ENCODE data around the gene NEU2.
A peak's percentile ranks its signal among the peaks of the same experiment; 100 is the strongest.
"Not testable (repeated sequence)": the region's sequence is repeated elsewhere in the genome, so short reads cannot be mapped to it uniquely, and the experiment has no call there.

Gene NEU2

DNA sequence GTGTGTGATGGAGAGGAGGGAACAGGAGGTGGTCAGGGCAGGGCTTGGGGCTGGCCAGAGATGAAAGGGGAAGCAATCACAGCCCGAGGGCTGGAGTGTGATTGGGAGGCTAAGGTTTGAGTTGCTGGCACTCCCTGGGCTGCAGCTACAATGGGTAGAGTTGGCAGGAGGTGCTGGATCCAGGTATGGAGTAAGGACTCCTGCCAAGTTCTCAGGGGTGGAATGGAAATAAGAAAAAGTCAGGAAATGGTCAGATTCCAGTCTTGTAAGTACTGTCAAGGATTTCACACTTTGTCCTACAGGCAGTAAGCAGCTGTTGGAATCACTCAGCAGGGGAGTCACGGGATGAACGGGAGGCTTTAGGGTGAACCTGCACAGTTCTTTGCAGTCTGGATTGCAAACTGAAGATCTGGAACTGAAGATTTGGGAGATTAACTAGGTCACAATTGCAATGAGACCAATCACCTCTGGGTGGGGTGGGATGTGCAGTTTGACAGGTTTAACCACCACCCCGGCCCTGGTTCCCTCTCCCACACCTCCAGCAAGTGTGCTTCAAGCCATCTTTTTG is 16.8 kb downstream of the NEU2 start:
- no peak for TF ChIP-seq FOXA1 (IDR thresholded peaks at IDR 0.05)
- TF ChIP-seq L3MBTL2 (conservative IDR thresholded peaks at IDR 0.05), result no peak
- no peak for TF ChIP-seq ZNF384 (IDR thresholded peaks at IDR 0.05)
- TF ChIP-seq, protein P1, sequence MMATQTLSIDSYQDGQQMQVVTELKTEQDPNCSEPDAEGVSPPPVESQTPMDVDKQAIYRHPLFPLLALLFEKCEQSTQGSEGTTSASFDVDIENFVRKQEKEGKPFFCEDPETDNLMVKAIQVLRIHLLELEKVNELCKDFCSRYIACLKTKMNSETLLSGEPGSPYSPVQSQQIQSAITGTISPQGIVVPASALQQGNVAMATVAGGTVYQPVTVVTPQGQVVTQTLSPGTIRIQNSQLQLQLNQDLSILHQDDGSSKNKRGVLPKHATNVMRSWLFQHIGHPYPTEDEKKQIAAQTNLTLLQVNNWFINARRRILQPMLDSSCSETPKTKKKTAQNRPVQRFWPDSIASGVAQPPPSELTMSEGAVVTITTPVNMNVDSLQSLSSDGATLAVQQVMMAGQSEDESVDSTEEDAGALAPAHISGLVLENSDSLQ (IDR thresholded peaks at IDR 0.05), result no peak
- no peak for TF ChIP-seq SUZ12 (IDR thresholded peaks at IDR 0.05)
- no peak for TF ChIP-seq SP1 (IDR thresholded peaks at IDR 0.05)
- TF ChIP-seq TARDBP (IDR thresholded peaks at IDR 0.05), result no peak
- TF ChIP-seq CTBP1 (IDR thresholded peaks at IDR 0.05; ENCODE audit: borderline replicate concordance), result no peak
- POLR2A ChIA-PET, result no interaction called here
- CTCF ChIA-PET, result no interaction called here
- no peak for DNase-seq (ENCODE audit: extremely low spot score)

DNA sequence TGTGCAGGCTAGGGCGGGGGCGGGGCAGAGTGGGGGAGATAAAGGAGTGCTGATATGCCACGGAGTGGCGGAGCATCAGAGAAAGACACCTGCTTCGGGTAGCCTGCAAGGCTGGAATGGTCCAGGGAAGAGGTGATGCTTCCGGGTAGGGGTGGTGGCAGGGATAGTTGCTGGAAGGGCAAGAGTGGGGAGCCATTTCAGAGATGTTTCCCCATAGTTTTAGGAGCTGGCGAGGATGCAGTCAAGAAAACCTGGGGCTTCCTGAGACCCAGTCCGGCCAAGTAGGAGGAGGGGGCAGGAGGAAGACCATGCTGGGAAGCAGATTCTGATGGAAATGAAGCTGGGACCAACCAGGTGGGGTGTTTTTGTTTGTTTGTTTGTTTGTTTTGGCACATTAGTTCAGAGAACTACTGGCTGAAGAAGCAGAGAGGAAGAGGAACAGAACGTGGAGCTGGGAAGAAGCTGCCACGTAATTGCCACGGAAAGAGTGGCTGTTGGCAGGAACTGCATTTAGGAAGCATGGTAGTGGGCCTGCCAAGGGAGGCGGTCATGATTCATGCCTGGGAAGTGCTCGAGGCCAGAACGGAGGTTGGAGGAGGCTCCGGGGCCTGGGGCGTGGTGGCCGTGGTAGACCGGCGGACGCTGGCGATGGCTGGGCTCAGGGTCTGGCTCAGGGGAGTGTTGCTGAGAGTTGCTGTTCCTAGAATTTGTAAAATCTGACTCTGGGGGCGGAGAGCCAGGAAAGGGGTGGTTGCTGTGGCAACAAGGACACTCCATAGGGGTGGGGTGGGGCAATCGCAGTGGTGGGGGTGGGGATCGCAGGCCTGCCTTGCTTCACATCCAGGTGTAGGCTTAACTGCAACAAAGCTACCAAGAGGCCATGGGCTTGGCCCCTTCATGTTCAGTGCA is 19.0 kb downstream of the NEU2 start:
- ChIA-PET POLR2A (no interaction called here), CTCF (no interaction called here)
- DNase-seq (ENCODE audit: extremely low spot score), result no peak
- no peak for TF ChIP-seq FOXA1 (IDR thresholded peaks at IDR 0.05)
- TF ChIP-seq TARDBP (IDR thresholded peaks at IDR 0.05), result no peak
- TF ChIP-seq BHLHE40 (IDR thresholded peaks at IDR 0.05; ENCODE audit: borderline replicate concordance), result no peak
- no peak for TF ChIP-seq FOXM1 (IDR thresholded peaks at IDR 0.05; ENCODE audit: borderline replicate concordance)
- TF ChIP-seq HDGF (IDR thresholded peaks at IDR 0.05; ENCODE audit: borderline replicate concordance), result no peak
- TF ChIP-seq, protein P1 (IDR thresholded peaks at IDR 0.05), result no peak
- no peak for TF ChIP-seq ELF4 (IDR thresholded peaks at IDR 0.05)
- TF ChIP-seq L3MBTL2 (conservative IDR thresholded peaks at IDR 0.05), result no peak
- no peak for TF ChIP-seq LEF1 (IDR thresholded peaks at IDR 0.05; ENCODE audit: borderline replicate concordance)
- no peak for TF ChIP-seq ZNF384 (IDR thresholded peaks at IDR 0.05)
- no peak for TF ChIP-seq SUZ12 (IDR thresholded peaks at IDR 0.05)
- no peak for TF ChIP-seq ARNT (IDR thresholded peaks at IDR 0.05)
- no peak for TF ChIP-seq FOXK2 (IDR thresholded peaks at IDR 0.05)
- TF ChIP-seq NFRKB (IDR thresholded peaks at IDR 0.05), result no peak
- no peak for TF ChIP-seq CTBP1 (IDR thresholded peaks at IDR 0.05; ENCODE audit: borderline replicate concordance)
- no peak for TF ChIP-seq SP1 (IDR thresholded peaks at IDR 0.05)

DNA sequence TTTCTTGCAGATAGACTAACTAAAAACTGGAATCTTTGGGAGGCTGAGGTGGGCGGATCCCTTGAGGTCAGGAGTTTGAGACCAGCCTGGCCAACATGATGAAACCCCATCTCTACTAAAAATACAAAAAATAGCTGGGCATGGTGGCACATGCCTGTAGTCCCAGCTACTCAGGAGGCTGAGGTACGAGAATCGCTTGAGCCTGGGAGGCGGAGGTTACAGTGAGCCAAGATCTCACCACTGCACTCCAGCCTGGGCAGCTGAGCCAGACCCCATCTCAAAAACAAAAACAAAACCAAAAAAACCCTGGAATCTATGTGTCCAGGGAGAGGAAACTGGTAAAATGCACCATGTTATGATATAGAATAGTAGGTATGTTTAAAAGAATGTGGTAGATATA is 20.0 kb downstream of the NEU2 start:
- POLR2A ChIA-PET; CTCF ChIA-PET; DNase-seq (ENCODE audit: extremely low spot score): not testable (repeated sequence)

DNA sequence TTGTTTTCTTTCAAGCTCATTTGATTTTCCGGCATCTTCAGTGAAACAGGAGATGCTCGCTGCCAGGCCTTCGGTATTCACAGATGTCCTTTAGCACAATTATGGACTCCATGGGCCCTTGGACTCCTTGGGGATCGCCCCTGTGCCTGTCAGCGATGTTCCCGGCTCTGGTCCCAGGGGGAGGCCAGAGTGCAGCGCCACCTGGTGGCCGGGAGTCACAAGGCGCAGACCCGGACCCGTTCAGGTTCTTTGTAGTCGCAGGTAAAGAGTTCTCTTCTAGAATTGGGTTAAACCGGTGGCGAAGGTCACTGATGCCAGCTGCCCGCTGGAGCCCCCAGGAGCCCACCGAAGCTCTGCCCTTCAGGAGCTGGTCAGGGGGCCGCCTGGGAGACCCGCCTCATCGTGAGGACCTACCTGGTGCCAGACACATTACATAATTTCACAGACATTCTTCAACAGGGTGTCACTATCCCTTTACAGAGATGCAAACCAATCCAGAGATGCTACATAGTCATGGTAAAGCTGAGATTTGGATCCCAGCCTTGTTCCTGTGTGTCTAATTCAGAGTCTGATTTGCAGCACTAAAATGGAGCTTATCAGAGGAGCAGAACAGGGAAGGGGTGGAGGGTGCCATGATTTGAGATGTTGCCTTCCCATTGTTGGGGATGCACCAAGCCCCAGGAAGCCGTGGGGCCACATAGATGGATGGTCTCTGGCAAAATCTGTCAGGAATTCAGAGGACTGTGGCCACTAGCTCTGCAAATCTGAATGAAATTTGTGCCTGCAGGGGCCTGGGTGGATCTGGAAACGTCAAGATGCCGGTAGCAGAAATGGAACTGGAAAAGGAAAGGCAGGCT is 21.7 kb downstream of the NEU2 start:
- DNase-seq (ENCODE audit: extremely low spot score), result peak; percentile 85
- TF ChIP-seq ARNT (IDR thresholded peaks at IDR 0.05), result no peak
- no peak for TF ChIP-seq TARDBP (IDR thresholded peaks at IDR 0.05)
- TF ChIP-seq FOXK2 (IDR thresholded peaks at IDR 0.05), result no peak
- no peak for TF ChIP-seq FOXM1 (IDR thresholded peaks at IDR 0.05; ENCODE audit: borderline replicate concordance)
- TF ChIP-seq HDGF (IDR thresholded peaks at IDR 0.05; ENCODE audit: borderline replicate concordance), result no peak
- TF ChIP-seq L3MBTL2 (conservative IDR thresholded peaks at IDR 0.05), result no peak
- TF ChIP-seq ZNF384 (IDR thresholded peaks at IDR 0.05), result no peak
- TF ChIP-seq CTBP1 (IDR thresholded peaks at IDR 0.05; ENCODE audit: borderline replicate concordance), result no peak
- TF ChIP-seq SUZ12 (IDR thresholded peaks at IDR 0.05), result no peak
- TF ChIP-seq, protein P1 (IDR thresholded peaks at IDR 0.05), result no peak
- ChIA-PET CTCF (interaction anchor here (0.6 to 1.4 kb wide), 9 partner anchors 13 to 440 kb away, joined by 3 to 4 read pairs (median 3); partner anchors contain the start of gene NEU2), POLR2A (interaction anchor here (1.1 kb wide), 1 partner anchor 197 kb away, joined by 3 read pairs; the partner anchor contains the start of gene ATG16L1)

DNA sequence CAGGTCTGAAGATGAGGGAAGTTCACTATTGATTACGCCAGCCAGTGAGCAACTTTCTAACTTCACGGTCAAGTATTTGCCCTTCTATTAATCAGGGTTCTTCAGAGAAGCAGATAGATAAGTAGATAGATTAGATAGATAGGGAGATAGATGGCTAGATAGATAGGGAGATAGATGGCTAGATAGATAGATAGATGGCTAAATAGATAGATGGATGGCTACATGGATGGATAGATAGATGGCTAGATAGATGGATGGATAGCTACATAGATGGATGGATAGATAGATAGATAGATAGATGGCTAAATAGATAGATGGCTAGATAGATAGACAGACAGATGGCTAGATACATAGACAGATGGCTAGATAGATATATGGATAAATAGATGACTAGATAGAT is 22.9 kb downstream of the NEU2 start:
- DNase-seq (ENCODE audit: extremely low spot score), result no peak
- TF ChIP-seq NFRKB (IDR thresholded peaks at IDR 0.05) (no peak), BHLHE40 (IDR thresholded peaks at IDR 0.05; ENCODE audit: borderline replicate concordance) (no peak), L3MBTL2 (conservative IDR thresholded peaks at IDR 0.05) (no peak), ARNT (IDR thresholded peaks at IDR 0.05) (no peak), FOXA1 (IDR thresholded peaks at IDR 0.05) (no peak), LEF1 (IDR thresholded peaks at IDR 0.05; ENCODE audit: borderline replicate concordance) (no peak), CTBP1 (IDR thresholded peaks at IDR 0.05; ENCODE audit: borderline replicate concordance) (no peak), ELF4 (IDR thresholded peaks at IDR 0.05) (no peak), FOXM1 (IDR thresholded peaks at IDR 0.05; ENCODE audit: borderline replicate concordance) (no peak), TARDBP (IDR thresholded peaks at IDR 0.05) (no peak), FOXK2 (IDR thresholded peaks at IDR 0.05) (no peak), SP1 (IDR thresholded peaks at IDR 0.05) (no peak), ZNF384 (IDR thresholded peaks at IDR 0.05) (no peak), SUZ12 (IDR thresholded peaks at IDR 0.05) (no peak), HDGF (IDR thresholded peaks at IDR 0.05; ENCODE audit: borderline replicate concordance) (no peak)
- TF ChIP-seq, protein P1 (IDR thresholded peaks at IDR 0.05), result no peak
- CTCF ChIA-PET, result interaction anchor here (0.6 kb wide), 2 partner anchors 9 to 27 kb away, joined by 3 to 4 read pairs; no protein-coding TSS in a partner anchor

More for the DNA sequence above, 22.9 kb downstream of the NEU2 start:
- POLR2A ChIA-PET, result no interaction called here

All from HEK293T (cell line).